Kidney (tissue), 14 donors: ENCODE measurements around the gene CCDC192. TPM values are rescaled to one million over a fixed set of nuclear protein-coding genes. Genes with fewer than 3 reads are reported as not detected.
A peak's percentile ranks its signal among the peaks of the same experiment; 100 is the strongest.

Source experiments
- DNase-seq, 5 donors: peaks; one replicate each; pipeline ENCODE4 v3.0.0-alpha.2; 2013 to 2020
- FAIRE-seq: peaks from 2 replicates; lab custom pipeline; 2012; peaks lifted over from hg19 to GRCh38; lab: Jason Lieb, UNC
- H3K27ac ChIP-seq, 2 donors: one replicate each; pipeline ENCODE4 v1.7.0; 2013; ENCODE audit warnings: low read depth in 2 of 2, low read length in 2 of 2, inconsistent platforms in 1 of 2
- H3K27me3 ChIP-seq: one replicate; pipeline ENCODE4 v1.7.1; 2013; ENCODE audit warnings: low read length, inconsistent platforms; ENCODE audit not compliant: control insufficient read depth, insufficient read depth
- H3K36me3 ChIP-seq, 3 donors: one replicate each; pipeline versions ENCODE4 v1.7.0 to v1.7.1; 2013; ENCODE audit warnings: low read length in 3 of 3, control low read depth in 1 of 3, inconsistent platforms in 1 of 3; ENCODE audit not compliant: insufficient read depth in 3 of 3, control insufficient read depth in 2 of 3
- H3K4me1 ChIP-seq, 3 donors: one replicate each; pipeline versions ENCODE4 v1.7.0 to v1.7.1; 2013; ENCODE audit warnings: low read length in 3 of 3, inconsistent platforms in 1 of 3, low read depth in 1 of 3; ENCODE audit not compliant: control insufficient read depth in 2 of 3, insufficient read depth in 2 of 3
- H3K4me3 ChIP-seq, 3 donors: one replicate each; pipeline versions ENCODE4 v1.7.0 to v1.8.1; 2013; ENCODE audit warnings: low read length in 3 of 3, control low read depth in 1 of 3, inconsistent platforms in 1 of 3
- H3K9ac ChIP-seq, 3 donors: one replicate each; pipeline versions ENCODE4 v1.7.0 to v1.7.1; 2013; ENCODE audit warnings: low read length in 3 of 3, control low read depth in 1 of 3, inconsistent platforms in 1 of 3
- H3K9me3 ChIP-seq, 3 donors: one replicate each; pipeline versions ENCODE4 v1.7.0 to v1.7.1; 2013; ENCODE audit warnings: low read length in 3 of 3, control low read depth in 1 of 3, inconsistent platforms in 1 of 3; ENCODE audit not compliant: control insufficient read depth in 2 of 3, insufficient read depth in 1 of 3
- intact Hi-C: fragments of 100-400 bp; cut with DNase I; formaldehyde crosslinking; loops from one replicate; pipeline ENCODE4 v1.11.1; 2022
- polyA plus RNA-seq: library from polyadenylated mRNA; stranded (reverse); fragments of 350-450 nt; fragmentation: Illumina TruSeq; extraction: RNeasy Lipid Tissue Mini Kit (QIAGEN cat#74804); gene quantifications from one replicate; pipeline ENCODE4 v1.2.3, GENCODE V29; 2014; ENCODE audit warnings: low read depth, low replicate concordance; ENCODE audit not compliant: insufficient read depth
- total RNA-seq: library from RNA; stranded (reverse); fragmentation: NEBNext Ultra II Directional; extraction: Animal tissue kit (Norgen Biotek cat#: 25700); gene quantifications from one replicate; pipeline ENCODE4 v1.2.1, GENCODE V29; 2021
- TF ChIP-seq, protein P1 (sequence below): IDR thresholded peaks from 3 replicates; pipeline ENCODE4 v1.5.1; 2012; ENCODE audit warnings: mild to moderate bottlenecking, moderate library complexity, borderline replicate concordance; ENCODE audit not compliant: insufficient read depth; ENCODE audit errors: extremely low read depth
- donor health status: control.
- donor health status: control.
- donor health status: control.
- donor health status: control.
- donor health status: control.
- donor health status: DM: yes; HTN: yes; CAD: no.
- donor health status: Normal renal cell carcinoma (clear cell type).

Gene CCDC192
- total and polyA plus RNA-seq, 2 donors from 2014 or later, result not detected

DNA sequence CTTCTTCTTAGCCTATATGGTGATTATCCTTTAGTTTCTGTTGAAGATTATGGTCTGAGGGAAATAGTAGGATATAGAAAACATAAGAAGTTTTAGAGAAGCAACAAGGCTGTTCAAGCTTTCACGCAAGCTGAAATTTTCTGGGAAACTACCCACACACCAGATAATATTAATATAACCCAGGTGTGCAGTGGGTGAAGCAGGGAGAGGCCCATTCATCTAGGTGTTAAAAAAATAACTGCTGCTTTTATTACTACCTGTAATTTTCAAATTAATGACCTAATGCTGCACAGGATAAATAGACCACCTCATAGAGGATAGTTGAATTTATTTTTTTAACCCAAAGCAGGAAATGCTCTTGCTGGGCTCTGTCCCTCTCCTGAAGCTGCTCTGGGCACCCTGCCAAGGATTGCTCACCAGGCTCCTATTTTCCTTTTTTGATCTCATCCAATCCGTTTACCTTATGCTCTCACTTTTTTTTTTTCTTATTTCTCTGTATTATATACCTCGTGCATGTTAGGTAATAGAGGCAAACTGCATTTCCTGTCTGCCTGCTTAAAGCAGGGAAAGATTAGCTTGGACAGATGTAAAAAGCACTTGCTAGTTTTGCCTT is 256.1 kb downstream of the CCDC192 start:
- FAIRE-seq (no peak), DNase-seq (peak; percentile 54 to 78 (median 59))
- intact Hi-C loops, result no loop called here
- Histone ChIP-seq H3K27ac (no peak overlapping the region), H3K27me3 (no peaks in the 10 kb centered on the region), H3K9me3 (no peaks in the 10 kb centered on the region), H3K4me3 (no peak overlapping the region), H3K9ac (no peak overlapping the region), H3K4me1 (no peaks in the 10 kb centered on the region), H3K36me3 (no peaks in the 10 kb centered on the region)
- TF ChIP-seq, protein P1, sequence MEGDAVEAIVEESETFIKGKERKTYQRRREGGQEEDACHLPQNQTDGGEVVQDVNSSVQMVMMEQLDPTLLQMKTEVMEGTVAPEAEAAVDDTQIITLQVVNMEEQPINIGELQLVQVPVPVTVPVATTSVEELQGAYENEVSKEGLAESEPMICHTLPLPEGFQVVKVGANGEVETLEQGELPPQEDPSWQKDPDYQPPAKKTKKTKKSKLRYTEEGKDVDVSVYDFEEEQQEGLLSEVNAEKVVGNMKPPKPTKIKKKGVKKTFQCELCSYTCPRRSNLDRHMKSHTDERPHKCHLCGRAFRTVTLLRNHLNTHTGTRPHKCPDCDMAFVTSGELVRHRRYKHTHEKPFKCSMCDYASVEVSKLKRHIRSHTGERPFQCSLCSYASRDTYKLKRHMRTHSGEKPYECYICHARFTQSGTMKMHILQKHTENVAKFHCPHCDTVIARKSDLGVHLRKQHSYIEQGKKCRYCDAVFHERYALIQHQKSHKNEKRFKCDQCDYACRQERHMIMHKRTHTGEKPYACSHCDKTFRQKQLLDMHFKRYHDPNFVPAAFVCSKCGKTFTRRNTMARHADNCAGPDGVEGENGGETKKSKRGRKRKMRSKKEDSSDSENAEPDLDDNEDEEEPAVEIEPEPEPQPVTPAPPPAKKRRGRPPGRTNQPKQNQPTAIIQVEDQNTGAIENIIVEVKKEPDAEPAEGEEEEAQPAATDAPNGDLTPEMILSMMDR, result no peak

DNA sequence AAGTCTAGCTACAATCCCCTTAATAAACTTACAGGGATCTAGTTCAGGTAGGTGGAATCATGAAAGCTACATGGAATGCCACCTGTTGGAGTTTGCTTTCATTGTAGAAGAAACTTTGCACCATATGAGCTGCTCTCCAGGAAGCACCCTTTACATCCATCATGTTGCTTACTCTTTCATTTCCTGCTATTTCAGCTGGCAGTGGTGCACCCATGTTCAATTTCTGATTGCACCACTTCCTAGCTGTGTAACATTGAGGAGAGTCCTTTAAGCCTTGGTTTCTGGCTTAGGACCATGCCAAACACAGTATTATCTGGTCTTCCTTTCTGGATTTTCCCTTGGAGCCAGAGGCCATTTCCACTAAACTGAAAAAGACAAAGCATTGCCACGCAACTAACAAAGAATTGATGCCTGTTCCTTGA is 257.1 kb downstream of the CCDC192 start:
- no peak for FAIRE-seq

DNA sequence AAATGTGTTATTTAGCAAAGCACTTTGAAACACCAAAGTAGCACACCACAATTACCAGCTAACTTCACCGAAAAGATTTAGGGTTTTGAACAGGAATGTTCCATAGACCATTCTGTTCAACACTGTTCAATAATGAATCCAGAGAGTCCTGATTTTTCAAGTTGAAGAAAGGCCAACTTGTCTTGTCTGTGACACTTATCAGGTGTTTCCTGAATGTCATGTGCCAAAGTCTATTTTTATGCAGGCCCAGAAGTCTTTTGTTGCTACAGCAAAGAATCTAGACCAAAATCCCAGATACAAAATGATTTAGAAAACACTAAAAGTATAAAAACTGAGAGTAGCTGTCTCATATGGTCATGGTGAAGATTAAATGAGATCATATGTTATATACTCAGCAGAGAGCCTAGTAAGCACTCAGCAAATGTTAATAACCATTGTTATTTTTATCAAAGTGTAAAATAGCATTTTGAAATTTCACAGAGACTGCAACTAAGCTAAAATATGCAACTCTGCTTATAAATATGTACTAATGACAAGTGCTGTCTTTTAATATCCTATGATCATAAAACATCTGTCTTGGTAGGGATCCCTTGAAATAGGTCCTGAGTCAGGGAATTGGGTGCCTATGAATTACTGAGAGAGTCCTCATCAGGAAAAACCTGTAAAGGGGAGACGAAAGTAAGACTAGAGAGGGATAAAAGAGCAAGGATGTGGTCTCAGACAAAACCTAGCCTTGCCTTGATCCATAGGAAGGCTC is 258.0 kb downstream of the CCDC192 start:
- intact Hi-C loops, result no loop called here
- no peak for FAIRE-seq
- H3K4me3 ChIP-seq, result no peak overlapping the region

More for the DNA sequence above, 257.1 kb downstream of the CCDC192 start:
- Histone ChIP-seq H3K36me3 (no peaks in the 10 kb centered on the region), H3K4me1 (no peaks in the 10 kb centered on the region), H3K4me3 (no peak overlapping the region), H3K9ac (no peak overlapping the region), H3K27ac (no peak overlapping the region), H3K9me3 (no peaks in the 10 kb centered on the region), H3K27me3 (no peaks in the 10 kb centered on the region)
- TF ChIP-seq, protein P1, result no peak
- intact Hi-C loops, result no loop called here
- DNase-seq, result peak in 1 of 5 donors; percentile 46

More for the DNA sequence above, 258.0 kb downstream of the CCDC192 start:
- no peak overlapping the region for H3K9ac ChIP-seq
- TF ChIP-seq, protein P1, result no peak
- H3K4me1 ChIP-seq, result no peaks in the 10 kb centered on the region
- H3K36me3 ChIP-seq, result no peaks in the 10 kb centered on the region
- H3K27me3 ChIP-seq, result no peaks in the 10 kb centered on the region
- H3K9me3 ChIP-seq, result no peaks in the 10 kb centered on the region
- no peak overlapping the region for H3K27ac ChIP-seq
- DNase-seq, result peak in 1 of 5 donors; percentile 30
